RWPE2 (cell line): ENCODE results near the gene ADISSP.

Source experiments
- ATAC-seq: fragments of 200-7000 bp; cut with Tn5 transposase; 3 replicates; pipeline ENCODE4 v1.9.1; 2021; ENCODE audit warnings: low read depth
- DNase-seq: peaks from one replicate; pipeline ENCODE4 v3.0.0-alpha.2; 2020; ENCODE audit warnings: low spot score
- H3K27ac ChIP-seq: fragments of 450-650 bp; 2 replicates; pipeline ENCODE4 v1.5.1; 2017; ENCODE audit warnings: mild to moderate bottlenecking; ENCODE audit not compliant: poor library complexity, severe bottlenecking
- H3K27me3 ChIP-seq: fragments of 250-450 bp; sonication (Bioruptor Pico); 2 replicates; pipeline ENCODE4 v1.5.1; 2021; ENCODE audit warnings: mild to moderate bottlenecking, moderate library complexity; ENCODE audit not compliant: insufficient read depth, poor library complexity, severe bottlenecking
- H3K36me3 ChIP-seq: fragments of 250-450 bp; sonication (Bioruptor Pico); 2 replicates; pipeline ENCODE4 v1.5.1; 2020; ENCODE audit warnings: low read depth, mild to moderate bottlenecking, moderate library complexity
- H3K4me1 ChIP-seq: fragments of 250-450 bp; sonication (Bioruptor Pico); 2 replicates; pipeline ENCODE4 v1.5.1; 2021; ENCODE audit warnings: mild to moderate bottlenecking, moderate library complexity; ENCODE audit not compliant: insufficient read depth, poor library complexity, severe bottlenecking
- H3K4me3 ChIP-seq: fragments of 250-450 bp; sonication (Bioruptor Pico); 2 replicates; pipeline ENCODE4 v1.5.1; 2021; ENCODE audit warnings: mild to moderate bottlenecking, moderate library complexity; ENCODE audit not compliant: severe bottlenecking
- H3K9me3 ChIP-seq: fragments of 250-450 bp; sonication (Bioruptor Pico); 2 replicates; pipeline ENCODE4 v1.5.1; 2021; ENCODE audit warnings: mild to moderate bottlenecking, moderate library complexity; ENCODE audit not compliant: severe bottlenecking
- TF ChIP-seq, protein P1 (sequence below): fragments of 450-650 bp; IDR thresholded peaks from one replicate; pipeline ENCODE4 v1.5.1; 2017; ENCODE audit warnings: mild to moderate bottlenecking, moderate library complexity; ENCODE audit not compliant: poor library complexity, severe bottlenecking

Gene ADISSP

DNA sequence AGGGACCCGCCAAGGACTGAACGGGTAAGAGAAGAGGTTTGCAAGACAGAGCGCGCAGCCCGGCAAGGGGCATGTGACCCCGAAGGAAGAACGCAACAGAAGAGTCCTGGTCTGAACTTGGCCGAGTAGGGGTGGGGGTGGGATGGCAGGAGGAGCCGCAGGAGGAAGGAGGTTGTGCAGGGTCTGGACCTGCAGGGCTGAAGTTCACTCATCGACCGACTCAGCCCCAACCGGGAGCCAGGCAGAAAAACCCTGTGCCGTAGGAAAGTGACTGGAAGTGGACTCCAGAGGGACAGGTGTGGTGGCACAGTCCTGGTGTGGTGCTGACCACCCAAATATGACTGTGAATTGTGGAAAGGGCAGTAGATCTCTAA is 15.2 kb downstream of the ADISSP start:
- Histone ChIP-seq H3K27ac (no peak overlapping the region), H3K36me3 (peaks cover 9% of the 10 kb centered on the region), H3K4me1 (no peaks in the 10 kb centered on the region), H3K27me3 (peaks cover 23% of the 10 kb centered on the region), H3K4me3 (no peak overlapping the region), H3K9me3 (no peaks in the 10 kb centered on the region)
- TF ChIP-seq, protein P1, sequence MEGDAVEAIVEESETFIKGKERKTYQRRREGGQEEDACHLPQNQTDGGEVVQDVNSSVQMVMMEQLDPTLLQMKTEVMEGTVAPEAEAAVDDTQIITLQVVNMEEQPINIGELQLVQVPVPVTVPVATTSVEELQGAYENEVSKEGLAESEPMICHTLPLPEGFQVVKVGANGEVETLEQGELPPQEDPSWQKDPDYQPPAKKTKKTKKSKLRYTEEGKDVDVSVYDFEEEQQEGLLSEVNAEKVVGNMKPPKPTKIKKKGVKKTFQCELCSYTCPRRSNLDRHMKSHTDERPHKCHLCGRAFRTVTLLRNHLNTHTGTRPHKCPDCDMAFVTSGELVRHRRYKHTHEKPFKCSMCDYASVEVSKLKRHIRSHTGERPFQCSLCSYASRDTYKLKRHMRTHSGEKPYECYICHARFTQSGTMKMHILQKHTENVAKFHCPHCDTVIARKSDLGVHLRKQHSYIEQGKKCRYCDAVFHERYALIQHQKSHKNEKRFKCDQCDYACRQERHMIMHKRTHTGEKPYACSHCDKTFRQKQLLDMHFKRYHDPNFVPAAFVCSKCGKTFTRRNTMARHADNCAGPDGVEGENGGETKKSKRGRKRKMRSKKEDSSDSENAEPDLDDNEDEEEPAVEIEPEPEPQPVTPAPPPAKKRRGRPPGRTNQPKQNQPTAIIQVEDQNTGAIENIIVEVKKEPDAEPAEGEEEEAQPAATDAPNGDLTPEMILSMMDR, result no peak
- DNase-seq, result no peak
- ATAC-seq, result no peak

DNA sequence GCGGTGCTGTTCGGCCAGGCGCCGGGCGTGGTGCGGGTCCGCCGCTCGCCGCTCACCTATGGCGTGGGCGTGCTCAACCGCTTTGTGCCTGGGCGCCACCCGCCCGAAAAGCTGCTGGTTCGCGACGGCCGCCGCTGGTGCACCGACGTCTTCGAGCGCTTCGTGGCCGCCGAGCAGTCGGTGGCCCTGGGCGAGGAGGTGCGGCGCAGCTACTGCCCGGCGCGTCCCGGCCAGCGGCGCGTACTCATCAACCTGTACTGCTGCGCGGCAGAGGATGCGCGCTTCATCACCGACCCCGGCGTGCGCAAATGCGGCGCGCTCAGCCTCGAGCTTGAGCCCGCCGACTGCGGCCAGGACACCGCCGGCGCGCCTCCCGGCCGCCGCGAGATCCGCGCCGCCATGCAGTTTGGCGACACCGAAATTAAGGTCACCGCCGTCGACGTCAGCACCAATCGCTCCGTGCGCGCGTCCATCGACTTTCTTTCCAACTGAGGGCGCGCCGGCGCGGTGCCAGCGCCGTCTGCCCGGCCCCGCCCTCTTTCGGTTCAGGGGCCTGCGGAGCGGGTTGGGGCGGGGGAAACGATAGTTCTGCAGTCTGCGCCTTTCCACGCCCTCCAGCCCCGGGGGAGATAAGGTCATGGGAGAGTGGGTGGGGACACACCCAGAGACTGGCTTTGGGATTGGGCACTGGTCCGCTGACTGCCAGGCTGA is 15.7 kb downstream of the ADISSP start:
- Histone ChIP-seq H3K4me1 (no peaks in the 10 kb centered on the region), H3K36me3 (peaks cover 4% of the 10 kb centered on the region; the same call in 1 of the 2 replicates), H3K27me3 (peaks cover 23% of the 10 kb centered on the region), H3K9me3 (no peaks in the 10 kb centered on the region), H3K4me3 (peak overlapping the region; percentile 23), H3K27ac (no peak overlapping the region)
- DNase-seq (no peak), ATAC-seq (peak; percentile 32)
- TF ChIP-seq, protein P1, result no peak

DNA sequence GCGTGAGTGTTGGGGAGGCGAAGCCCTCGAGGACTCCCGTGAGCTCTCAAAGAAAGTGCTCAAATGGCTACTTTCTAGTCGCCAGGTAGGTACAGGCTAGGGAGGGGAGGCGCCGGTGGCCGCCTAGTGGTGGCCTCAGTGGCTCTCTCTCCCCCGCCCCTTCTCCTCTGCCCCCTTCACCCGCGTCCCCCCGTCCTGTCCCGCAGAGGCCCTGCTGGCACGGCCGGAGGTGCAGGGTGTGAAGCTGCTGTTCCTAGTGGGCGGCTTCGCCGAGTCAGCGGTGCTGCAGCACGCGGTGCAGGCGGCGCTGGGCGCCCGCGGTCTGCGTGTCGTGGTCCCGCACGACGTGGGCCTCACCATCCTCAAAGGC is 16.3 kb downstream of the ADISSP start:
- H3K4me1 ChIP-seq, result no peaks in the 10 kb centered on the region
- no peaks in the 10 kb centered on the region for H3K9me3 ChIP-seq
- no peaks in the 10 kb centered on the region for H3K36me3 ChIP-seq
- H3K27ac ChIP-seq, result no peak overlapping the region
- peaks cover 23% of the 10 kb centered on the region for H3K27me3 ChIP-seq
- peak overlapping the region; percentile 23 for H3K4me3 ChIP-seq
- TF ChIP-seq, protein P1, result peak; percentile 6
- no peak for DNase-seq
- no peak for ATAC-seq

DNA sequence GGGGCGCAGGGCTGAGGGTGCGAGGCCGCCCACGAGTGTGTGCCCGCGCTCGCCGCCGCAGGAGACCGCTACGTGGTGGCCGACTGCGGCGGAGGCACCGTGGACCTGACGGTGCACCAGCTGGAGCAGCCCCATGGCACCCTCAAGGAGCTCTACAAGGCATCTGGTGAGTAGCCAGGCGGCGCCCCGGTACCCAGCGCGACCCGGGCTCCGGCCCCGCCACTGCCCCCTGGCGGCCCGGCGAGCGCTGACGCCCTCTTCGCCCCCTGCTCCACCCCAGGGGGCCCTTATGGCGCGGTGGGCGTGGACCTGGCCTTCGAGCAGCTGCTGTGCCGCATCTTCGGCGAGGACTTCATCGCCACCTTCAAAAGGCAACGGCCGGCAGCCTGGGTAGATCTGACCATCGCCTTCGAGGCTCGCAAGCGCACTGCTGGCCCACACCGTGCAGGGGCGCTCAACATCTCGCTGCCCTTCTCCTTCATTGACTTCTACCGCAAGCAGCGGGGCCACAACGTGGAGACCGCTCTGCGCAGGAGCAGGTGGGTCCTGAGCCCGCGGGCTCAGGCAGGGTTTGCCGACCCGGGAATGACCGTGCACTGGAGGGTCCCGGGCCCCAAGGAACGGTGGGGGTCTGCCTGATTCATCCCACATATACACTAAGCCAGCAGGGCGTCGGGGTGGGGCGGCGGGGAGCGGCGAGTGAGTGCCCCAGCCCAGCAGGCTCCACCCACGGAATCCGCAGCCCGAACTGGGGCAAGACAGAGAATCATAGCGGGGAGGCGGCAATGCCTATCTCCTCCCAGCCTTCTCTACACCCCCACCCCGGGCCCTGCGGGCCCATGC is 17.6 kb downstream of the ADISSP start:
- H3K9me3 ChIP-seq, result no peaks in the 10 kb centered on the region
- H3K27me3 ChIP-seq, result peaks cover 23% of the 10 kb centered on the region
- H3K4me1 ChIP-seq, result no peaks in the 10 kb centered on the region
- H3K27ac ChIP-seq, result no peak overlapping the region
- ATAC-seq (peak; percentile 44), DNase-seq (no peak)
- TF ChIP-seq, protein P1, result peak; percentile 92
- no peaks in the 10 kb centered on the region for H3K36me3 ChIP-seq
- peak overlapping the region; percentile 15 for H3K4me3 ChIP-seq
